ENCODE results near the gene CERS6. TPM values are rescaled to one million over a fixed set of nuclear protein-coding genes. Genes with fewer than 3 reads are reported as not detected.

CERS6 gene
- total RNA-seq, 1 donor from 2014 or later, result 17.7 TPM

DNA sequence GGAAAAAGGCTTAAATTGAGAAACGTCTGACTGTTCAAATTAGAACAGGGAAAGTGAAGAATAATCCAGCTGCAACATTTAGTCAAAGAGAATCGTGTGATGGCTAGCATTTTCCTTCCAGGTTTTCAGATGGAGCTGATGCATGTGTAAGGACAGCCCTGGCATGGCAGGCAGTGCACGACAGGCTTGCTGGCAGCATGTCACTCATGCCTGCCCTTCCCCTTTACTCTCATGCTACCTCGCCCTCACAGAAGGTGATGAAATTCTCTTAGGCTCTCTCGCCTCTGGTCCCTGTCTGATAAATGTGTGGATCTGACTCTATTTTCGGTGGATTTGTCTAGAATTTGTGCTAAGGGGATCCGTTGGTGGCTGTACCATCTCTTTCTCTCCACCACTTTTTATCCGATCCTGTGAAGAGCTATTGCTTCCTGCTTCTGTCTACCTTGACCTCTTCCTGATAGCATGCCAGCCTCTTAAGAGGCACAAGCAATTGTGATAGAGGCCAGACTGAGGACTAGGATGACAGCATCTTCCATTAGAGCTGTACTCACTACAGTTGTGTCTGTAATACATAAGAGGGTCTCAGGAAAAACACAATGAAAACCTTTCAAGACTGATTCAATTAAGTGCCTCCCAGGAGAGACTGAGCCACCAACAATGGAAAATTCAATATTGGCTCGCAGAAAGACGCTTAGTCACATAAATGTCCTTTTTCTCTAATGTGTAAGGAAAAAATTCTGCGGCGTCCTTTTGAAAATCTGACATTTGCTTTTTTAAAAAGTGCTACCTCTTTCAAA is 280.8 kb downstream of the CERS6 start:
- Histone ChIP-seq H3K27me3 (ENCODE audit: control insufficient read depth, insufficient read depth, low read length) (no peaks in the 10 kb centered on the region), H3K4me3 (ENCODE audit: low read depth, low read length) (no peak overlapping the region), H3K36me3 (ENCODE audit: control insufficient read depth, insufficient read depth, low read length) (no peaks in the 10 kb centered on the region)
- TF ChIP-seq, protein P1, sequence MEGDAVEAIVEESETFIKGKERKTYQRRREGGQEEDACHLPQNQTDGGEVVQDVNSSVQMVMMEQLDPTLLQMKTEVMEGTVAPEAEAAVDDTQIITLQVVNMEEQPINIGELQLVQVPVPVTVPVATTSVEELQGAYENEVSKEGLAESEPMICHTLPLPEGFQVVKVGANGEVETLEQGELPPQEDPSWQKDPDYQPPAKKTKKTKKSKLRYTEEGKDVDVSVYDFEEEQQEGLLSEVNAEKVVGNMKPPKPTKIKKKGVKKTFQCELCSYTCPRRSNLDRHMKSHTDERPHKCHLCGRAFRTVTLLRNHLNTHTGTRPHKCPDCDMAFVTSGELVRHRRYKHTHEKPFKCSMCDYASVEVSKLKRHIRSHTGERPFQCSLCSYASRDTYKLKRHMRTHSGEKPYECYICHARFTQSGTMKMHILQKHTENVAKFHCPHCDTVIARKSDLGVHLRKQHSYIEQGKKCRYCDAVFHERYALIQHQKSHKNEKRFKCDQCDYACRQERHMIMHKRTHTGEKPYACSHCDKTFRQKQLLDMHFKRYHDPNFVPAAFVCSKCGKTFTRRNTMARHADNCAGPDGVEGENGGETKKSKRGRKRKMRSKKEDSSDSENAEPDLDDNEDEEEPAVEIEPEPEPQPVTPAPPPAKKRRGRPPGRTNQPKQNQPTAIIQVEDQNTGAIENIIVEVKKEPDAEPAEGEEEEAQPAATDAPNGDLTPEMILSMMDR (IDR thresholded peaks at IDR 0.05; ENCODE audit: insufficient read depth, low read length, poor library complexity, severe bottlenecking), result no peak
- no peak for DNase-seq (ENCODE audit: low read depth)

DNA sequence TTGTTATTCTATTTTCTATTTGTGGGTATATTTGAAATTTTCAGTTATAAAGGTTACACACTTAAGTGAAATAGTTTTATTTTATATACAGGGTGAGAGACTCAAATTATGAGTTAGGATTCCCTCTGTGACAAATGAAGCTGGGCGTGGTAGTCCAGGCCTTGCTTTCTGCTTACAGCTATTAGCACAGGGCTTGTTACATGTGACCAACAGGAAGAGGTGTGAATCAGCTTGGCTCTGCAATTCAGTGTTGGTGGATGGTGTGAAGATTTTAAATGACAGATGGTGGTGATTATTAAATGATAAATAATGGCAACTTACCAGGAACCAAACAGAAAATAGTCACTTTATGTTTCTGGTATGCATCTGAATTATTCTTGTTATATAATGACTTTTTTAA is 282.0 kb downstream of the CERS6 start:
- H3K4me3 ChIP-seq (ENCODE audit: low read depth, low read length), result no peak overlapping the region

DNA sequence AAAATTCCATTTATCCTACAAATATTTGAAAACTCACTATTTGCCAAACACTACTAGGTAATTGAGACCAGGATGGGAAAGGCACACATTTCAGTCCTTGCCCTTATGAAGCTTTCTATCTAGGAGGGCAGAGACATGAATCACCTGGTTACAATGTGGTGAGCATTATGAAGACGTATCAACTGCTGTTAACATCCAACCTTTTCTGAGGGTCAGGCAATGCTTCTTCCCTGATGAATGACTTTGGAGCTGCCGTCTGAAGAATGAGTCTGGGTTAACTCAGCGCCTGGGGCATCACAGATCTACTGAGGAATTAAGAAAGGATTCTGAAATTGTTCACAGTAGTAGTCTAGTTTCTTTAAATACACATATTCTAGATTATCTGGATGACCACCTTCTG is 284.3 kb downstream of the CERS6 start:
- TF ChIP-seq, protein P1 (IDR thresholded peaks at IDR 0.05; ENCODE audit: insufficient read depth, low read length, poor library complexity, severe bottlenecking), result no peak
- Histone ChIP-seq H3K36me3 (ENCODE audit: control insufficient read depth, insufficient read depth, low read length) (no peaks in the 10 kb centered on the region), H3K27me3 (ENCODE audit: control insufficient read depth, insufficient read depth, low read length) (no peaks in the 10 kb centered on the region), H3K4me3 (ENCODE audit: low read depth, low read length) (no peak overlapping the region)
- no peak for DNase-seq (ENCODE audit: low read depth)

More for the DNA sequence above, 282.0 kb downstream of the CERS6 start:
- H3K27me3 ChIP-seq (ENCODE audit: control insufficient read depth, insufficient read depth, low read length), result no peaks in the 10 kb centered on the region
- TF ChIP-seq, protein P1 (IDR thresholded peaks at IDR 0.05; ENCODE audit: insufficient read depth, low read length, poor library complexity, severe bottlenecking), result no peak
- DNase-seq (ENCODE audit: low read depth), result no peak
- H3K36me3 ChIP-seq (ENCODE audit: control insufficient read depth, insufficient read depth, low read length), result no peaks in the 10 kb centered on the region

DNA sequence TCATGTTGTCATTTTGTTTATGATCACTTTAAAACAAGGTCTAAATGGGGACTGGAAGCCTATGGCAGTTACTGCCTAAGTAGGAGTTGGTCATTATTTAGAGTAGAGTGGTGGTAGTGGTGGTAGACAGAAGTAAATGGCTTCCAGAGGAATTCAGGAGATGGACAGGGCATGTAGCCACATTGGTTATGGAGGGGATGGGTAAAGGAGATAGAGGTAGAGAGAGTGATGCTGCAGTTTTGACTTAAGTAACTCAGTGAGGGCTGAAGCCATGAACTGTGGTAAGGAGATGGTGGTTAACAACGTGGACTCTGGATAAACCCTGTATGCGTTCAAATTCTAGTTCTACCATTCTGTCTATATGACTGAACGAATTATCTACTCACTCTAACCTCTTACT is 284.7 kb downstream of the CERS6 start:
- no peak for DNase-seq (ENCODE audit: low read depth)
- TF ChIP-seq, protein P1 (IDR thresholded peaks at IDR 0.05; ENCODE audit: insufficient read depth, low read length, poor library complexity, severe bottlenecking), result no peak
- Histone ChIP-seq H3K36me3 (ENCODE audit: control insufficient read depth, insufficient read depth, low read length) (no peaks in the 10 kb centered on the region), H3K27me3 (ENCODE audit: control insufficient read depth, insufficient read depth, low read length) (no peaks in the 10 kb centered on the region), H3K4me3 (ENCODE audit: low read depth, low read length) (no peak overlapping the region)

DNA sequence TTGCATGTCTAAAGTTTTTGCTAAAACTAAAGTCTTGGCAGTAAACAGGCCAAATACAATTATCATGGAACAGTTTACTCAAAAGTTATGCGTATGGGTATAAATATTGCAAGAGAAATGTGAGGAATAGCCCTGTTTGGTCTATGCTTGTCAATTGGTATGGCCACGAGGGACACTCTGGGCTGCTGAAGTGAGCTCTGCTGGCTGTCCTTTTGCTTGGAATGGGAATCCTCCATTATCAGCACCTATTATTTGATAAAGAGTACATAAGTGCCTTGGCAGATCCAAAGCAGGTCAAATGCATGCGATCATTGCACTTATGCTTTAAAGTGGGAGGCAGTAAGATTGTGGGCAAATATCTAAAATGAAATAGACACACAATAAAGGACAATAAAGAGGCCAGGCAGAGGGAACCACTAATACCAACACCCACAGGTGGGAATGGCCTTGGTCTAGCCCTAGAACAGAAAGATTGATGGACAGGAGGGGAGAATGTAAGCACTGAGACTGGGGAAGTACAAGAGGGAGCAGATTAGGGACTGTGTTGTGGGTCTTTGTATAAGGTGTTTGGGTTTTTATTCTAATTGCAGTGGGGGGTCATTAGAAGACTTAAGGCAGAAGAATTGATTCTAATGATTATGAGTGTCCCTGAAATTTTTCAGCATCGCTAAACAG is 286.3 kb downstream of the CERS6 start:
- TF ChIP-seq, protein P1 (IDR thresholded peaks at IDR 0.05; ENCODE audit: insufficient read depth, low read length, poor library complexity, severe bottlenecking), result no peak
- Histone ChIP-seq H3K36me3 (ENCODE audit: control insufficient read depth, insufficient read depth, low read length) (no peaks in the 10 kb centered on the region), H3K4me3 (ENCODE audit: low read depth, low read length) (no peak overlapping the region), H3K27me3 (ENCODE audit: control insufficient read depth, insufficient read depth, low read length) (no peaks in the 10 kb centered on the region)
- DNase-seq (ENCODE audit: low read depth), result no peak
